AG08396 (cell line): ENCODE data around the gene DIO2.

Source experiments
- DNase-seq: peaks from one replicate; pipeline ENCODE4 v3.0.0; 2012; ENCODE audit warnings: low spot score, mixed read lengths

DIO2 gene

GRCh38 chr14:80211153-80212022 lies at the start of gene DIO2:
Gene DIO2, minus strand, starts transcription at chr14:80211504. Its CDS starts 32 bp downstream, at chr14:80211472.
- peak; percentile 49 for DNase-seq

- DNase-seq, result no peak
These were observed 49.3 kb upstream of the DIO2 start for GRCh38 chr14:80260645-80261044.

- no peak for DNase-seq
These were observed 28.3 kb upstream of the DIO2 start for GRCh38 chr14:80239631-80240030.

- DNase-seq, result no peak
These were observed 25.8 kb upstream of the DIO2 start for GRCh38 chr14:80237143-80237542.

GRCh38 chr14:80233470-80234089 lies 22.3 kb upstream of the DIO2 start:
- DNase-seq, result no peak

GRCh38 chr14:80231702-80232101 lies 20.4 kb upstream of the DIO2 start:
- no peak for DNase-seq

- no peak for DNase-seq
These were observed 12.6 kb upstream of the DIO2 start for GRCh38 chr14:80223696-80224465.

GRCh38 chr14:80216818-80217217 lies 5.5 kb upstream of the DIO2 start:
- no peak for DNase-seq

GRCh38 chr14:80215756-80216581 lies 4.7 kb upstream of the DIO2 start:
- DNase-seq, result peak; percentile 14

GRCh38 chr14:80215081-80215480 lies 3.8 kb upstream of the DIO2 start:
- no peak for DNase-seq

- peak; percentile 57 for DNase-seq
These were observed 2.3 kb upstream of the DIO2 start for GRCh38 chr14:80213602-80214001.

GRCh38 chr14:80212023-80212397 lies 706 bp upstream of the DIO2 start:
- peak; percentile 14 for DNase-seq

GRCh38 chr14:80208461-80208860 lies 2.8 kb downstream of the DIO2 start:
- no peak for DNase-seq

GRCh38 chr14:80206351-80207080 lies 4.8 kb downstream of the DIO2 start:
- DNase-seq, result no peak

GRCh38 chr14:80202888-80203562 lies 8.3 kb downstream of the DIO2 start:
- no peak for DNase-seq

- DNase-seq, result no peak
These were observed 11.2 kb downstream of the DIO2 start for GRCh38 chr14:80200093-80200492.

- no peak for DNase-seq
These were observed 22.7 kb downstream of the DIO2 start for GRCh38 chr14:80188571-80188970.

GRCh38 chr14:80186301-80186800 lies 25.0 kb downstream of the DIO2 start:
- DNase-seq, result no peak

- no peak for DNase-seq
These were observed 34.4 kb downstream of the DIO2 start for GRCh38 chr14:80176893-80177292.

- no peak for DNase-seq
These were observed 38.8 kb downstream of the DIO2 start for GRCh38 chr14:80172375-80173051.
